Lung (tissue), 12 donors: Measurements from ENCODE around the gene ARHGAP15. TPM values are rescaled to one million over a fixed set of nuclear protein-coding genes. Genes with fewer than 3 reads are reported as not detected.

Source experiments
- ATAC-seq: fragments of 200-7000 bp; cut with Tn5 transposase; one replicate; pipeline ENCODE4 v1.9.1; 2020; ENCODE audit warnings: moderate number of reproducible peaks; ENCODE audit not compliant: insufficient read depth, low FRiP score
- DNase-seq, 3 donors: peaks; one replicate each; pipeline ENCODE4 v3.0.0-alpha.2; 2013 to 2017
- H3K27ac ChIP-seq, 2 donors: one replicate each; pipeline ENCODE4 v1.5.1; 2013; ENCODE audit warnings: mild to moderate bottlenecking in 2 of 2, moderate library complexity in 2 of 2, control low read depth in 1 of 2, inconsistent platforms in 1 of 2, low read depth in 1 of 2, low read length in 1 of 2
- H3K27me3 ChIP-seq, 3 donors: one replicate each; pipeline ENCODE4 v1.5.1; 2013; ENCODE audit warnings: low read length in 2 of 3; ENCODE audit not compliant: control insufficient read depth in 3 of 3, insufficient read depth in 3 of 3
- H3K36me3 ChIP-seq, 4 donors: one replicate each; pipeline ENCODE4 v1.5.1; 2013; ENCODE audit warnings: low read length in 4 of 4, mild to moderate bottlenecking in 1 of 4, moderate library complexity in 1 of 4; ENCODE audit not compliant: control insufficient read depth in 4 of 4, insufficient read depth in 4 of 4
- H3K4me1 ChIP-seq, 5 donors: one replicate each; pipeline ENCODE4 v1.5.1; 2013; ENCODE audit warnings: low read length in 5 of 5, mild to moderate bottlenecking in 2 of 5, moderate library complexity in 1 of 5; ENCODE audit not compliant: control insufficient read depth in 5 of 5, insufficient read depth in 5 of 5
- H3K4me3 ChIP-seq: one replicate; pipeline ENCODE4 v1.5.1; 2013; ENCODE audit warnings: mild to moderate bottlenecking, control low read depth, moderate library complexity
- H3K9ac ChIP-seq, 2 donors: one replicate each; pipeline ENCODE4 v1.5.1; 2013; ENCODE audit warnings: low read length in 2 of 2, control low read depth in 1 of 2; ENCODE audit not compliant: insufficient read depth in 1 of 2
- H3K9me3 ChIP-seq, 4 donors: one replicate each; pipeline ENCODE4 v1.5.1; 2013; ENCODE audit warnings: low read length in 3 of 4, mild to moderate bottlenecking in 1 of 4, moderate library complexity in 1 of 4; ENCODE audit not compliant: control insufficient read depth in 4 of 4, insufficient read depth in 3 of 4
- WGBS, 2 donors: extraction: QIAGEN DNeasy Blood & Tissue Kit; methylation state at CpG; one replicate each; pipeline ENCODE4 v1.1.7; 2013; 5-methylcytosine and 5-hydroxymethylcytosine counted together
- polyA plus RNA-seq, 2 donors: library from polyadenylated mRNA; stranded (reverse); fragments of 200-250 nt; gene quantifications; one replicate each; pipeline ENCODE4 v1.2.1, GENCODE V29; 2013
- total RNA-seq, 2 donors: library from RNA; depleted of rRNA in 1 of 2; stranded (reverse); fragments of >200 nt in 1 of 2; gene quantifications; one replicate each; pipeline ENCODE4 v1.2.1, GENCODE V29; 2014 to 2021
- TF ChIP-seq, protein P1 (sequence below): IDR thresholded peaks from 2 replicates; pipeline ENCODE4 v1.5.1; 2012; ENCODE audit warnings: mild to moderate bottlenecking; ENCODE audit errors: control extremely low read depth, extremely low read depth
- donor health status: control.
- donor health status: control.
- donor health status: Bipolar disorder and iron deficiency.
- donor health status: healthy.
- donor health status: DM: yes; HTN: yes; CAD: no.

The ARHGAP15 gene
- total and polyA plus RNA-seq, 4 donors, result 5.9 to 74.3 (median 13.2) TPM

GRCh38 chr2:143209570-143210445 is 80.6 kb downstream of the ARHGAP15 start:
- Histone ChIP-seq H3K27me3 (no peaks in the 10 kb centered on the region), H3K4me3 (no peak overlapping the region), H3K9me3 (no peaks in the 10 kb centered on the region), H3K4me1 (no peaks in the 10 kb centered on the region), H3K36me3 (no peaks in the 10 kb centered on the region), H3K9ac (no peak overlapping the region), H3K27ac (no peak overlapping the region)
- TF ChIP-seq, protein P1, sequence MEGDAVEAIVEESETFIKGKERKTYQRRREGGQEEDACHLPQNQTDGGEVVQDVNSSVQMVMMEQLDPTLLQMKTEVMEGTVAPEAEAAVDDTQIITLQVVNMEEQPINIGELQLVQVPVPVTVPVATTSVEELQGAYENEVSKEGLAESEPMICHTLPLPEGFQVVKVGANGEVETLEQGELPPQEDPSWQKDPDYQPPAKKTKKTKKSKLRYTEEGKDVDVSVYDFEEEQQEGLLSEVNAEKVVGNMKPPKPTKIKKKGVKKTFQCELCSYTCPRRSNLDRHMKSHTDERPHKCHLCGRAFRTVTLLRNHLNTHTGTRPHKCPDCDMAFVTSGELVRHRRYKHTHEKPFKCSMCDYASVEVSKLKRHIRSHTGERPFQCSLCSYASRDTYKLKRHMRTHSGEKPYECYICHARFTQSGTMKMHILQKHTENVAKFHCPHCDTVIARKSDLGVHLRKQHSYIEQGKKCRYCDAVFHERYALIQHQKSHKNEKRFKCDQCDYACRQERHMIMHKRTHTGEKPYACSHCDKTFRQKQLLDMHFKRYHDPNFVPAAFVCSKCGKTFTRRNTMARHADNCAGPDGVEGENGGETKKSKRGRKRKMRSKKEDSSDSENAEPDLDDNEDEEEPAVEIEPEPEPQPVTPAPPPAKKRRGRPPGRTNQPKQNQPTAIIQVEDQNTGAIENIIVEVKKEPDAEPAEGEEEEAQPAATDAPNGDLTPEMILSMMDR, result no peak
- ATAC-seq (no peak), DNase-seq (no peak)
- WGBS, 2 donors, result 82% methylated on average over 6 of the region's 6 CpGs

DNA sequence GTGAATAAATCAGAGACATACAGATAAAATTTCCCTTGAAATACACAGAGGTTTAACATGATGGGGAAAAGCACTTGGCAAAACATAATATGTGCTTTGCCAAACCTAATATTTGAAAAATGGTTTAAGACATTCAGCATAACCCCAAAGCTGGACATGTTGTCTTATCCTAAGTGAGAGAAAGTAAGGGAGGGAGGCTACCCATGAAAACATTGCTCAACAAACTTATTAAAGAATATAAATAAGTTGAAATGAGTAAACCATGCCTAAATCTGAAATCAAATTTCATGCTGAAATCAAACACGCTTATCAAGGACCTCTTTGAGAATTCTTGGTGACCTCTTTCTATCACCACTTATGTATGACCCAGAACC is 81.2 kb downstream of the ARHGAP15 start:
- Histone ChIP-seq H3K27ac (no peak overlapping the region), H3K36me3 (no peaks in the 10 kb centered on the region), H3K4me1 (no peaks in the 10 kb centered on the region), H3K9ac (no peak overlapping the region), H3K9me3 (no peaks in the 10 kb centered on the region), H3K4me3 (no peak overlapping the region), H3K27me3 (no peaks in the 10 kb centered on the region)
- TF ChIP-seq, protein P1, result no peak
- DNase-seq, result peak in 1 of 3 donors; percentile 20
- no peak for ATAC-seq
- 84 to 97% methylated on average over 1 of the region's 1 CpG for WGBS, 2 donors

- peak; percentile 15 for ATAC-seq
- H3K27ac ChIP-seq, result no peak overlapping the region
- 43 to 52% methylated on average over 1 of the region's 1 CpG for WGBS, 2 donors
These were observed 88.4 kb downstream of the ARHGAP15 start for GRCh38 chr2:143217512-143218115.

More at GRCh38 chr2:143217512-143218115, 88.4 kb downstream of the ARHGAP15 start:
- H3K9me3 ChIP-seq, result no peaks in the 10 kb centered on the region
- no peak overlapping the region for H3K4me3 ChIP-seq
- H3K27me3 ChIP-seq, result no peaks in the 10 kb centered on the region
- TF ChIP-seq, protein P1, result no peak
- no peak overlapping the region for H3K9ac ChIP-seq
- no peaks in the 10 kb centered on the region for H3K36me3 ChIP-seq
- no peaks in the 10 kb centered on the region for H3K4me1 ChIP-seq
- no peak for DNase-seq
